ENCODE measurements around the gene SOX12. TPM values are rescaled to one million over a fixed set of nuclear protein-coding genes. Genes with fewer than 3 reads are reported as not detected.
A peak's percentile ranks its signal among the peaks of the same experiment; 100 is the strongest.
"Not testable (repeated sequence)": the region's sequence is repeated elsewhere in the genome, so short reads cannot be mapped to it uniquely, and the experiment has no call there.

Gene SOX12
- total RNA-seq, 2 experiments from 2014 or later: 6.0 to 6.4 TPM

DNA sequence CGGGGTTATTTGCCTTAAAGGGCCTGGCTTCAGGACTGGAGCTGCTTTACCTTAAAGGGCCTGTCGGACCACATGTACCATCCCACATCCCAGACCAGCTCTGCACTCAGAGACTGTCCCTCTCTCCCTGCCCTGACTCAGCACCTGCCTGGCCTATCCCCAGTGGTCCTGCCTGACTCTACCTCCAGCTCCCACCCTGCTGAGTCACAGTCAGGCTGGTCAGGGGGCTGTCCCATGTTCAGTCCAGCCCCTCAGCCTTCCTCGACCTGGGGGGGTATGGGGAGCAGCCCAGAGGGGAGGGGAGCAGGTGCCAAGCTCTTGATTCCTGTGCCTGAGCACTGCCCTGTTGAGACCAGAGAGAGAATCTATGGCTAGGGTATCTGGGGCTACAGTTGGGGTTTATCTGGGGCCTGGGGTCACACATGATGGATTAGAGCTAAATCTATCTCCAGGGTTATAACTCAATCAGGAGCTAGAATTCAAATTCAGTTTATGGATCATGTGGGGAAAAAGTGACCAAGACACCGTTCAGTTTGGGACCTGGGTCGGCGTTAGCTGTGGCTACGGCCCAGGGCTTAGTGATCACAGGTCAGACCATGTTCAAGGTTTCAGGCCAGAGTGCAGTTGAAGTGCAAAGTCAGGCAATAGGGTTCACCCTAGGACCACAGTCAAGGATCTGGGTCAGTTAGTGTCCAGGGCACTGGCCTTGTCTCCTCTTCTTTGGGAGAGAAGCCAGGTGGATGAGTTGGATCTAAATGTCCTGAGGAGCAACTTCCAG is 45.8 kb downstream of the SOX12 start:
- Mint-ChIP-seq H3K27me3 (ENCODE audit: low read depth) (no peaks in the 10 kb centered on the region), H3K36me3 (ENCODE audit: low read depth) (no peaks in the 10 kb centered on the region), H3K27ac (no peak overlapping the region), H3K4me1 (ENCODE audit: low read depth) (peaks cover 31% of the 10 kb centered on the region), H3K9me3 (no peaks in the 10 kb centered on the region), H3K4me3 (no peak overlapping the region)
- intact Hi-C loops (cut with micrococcal nuclease): no loop called here
- no peak for DNase-seq
- CTCF ChIA-PET: interaction anchor here (0.6 to 2.3 kb wide), 4 partner anchors 9 to 121 kb away, joined by 3 to 12 read pairs (median 4); no protein-coding TSS in a partner anchor

DNA sequence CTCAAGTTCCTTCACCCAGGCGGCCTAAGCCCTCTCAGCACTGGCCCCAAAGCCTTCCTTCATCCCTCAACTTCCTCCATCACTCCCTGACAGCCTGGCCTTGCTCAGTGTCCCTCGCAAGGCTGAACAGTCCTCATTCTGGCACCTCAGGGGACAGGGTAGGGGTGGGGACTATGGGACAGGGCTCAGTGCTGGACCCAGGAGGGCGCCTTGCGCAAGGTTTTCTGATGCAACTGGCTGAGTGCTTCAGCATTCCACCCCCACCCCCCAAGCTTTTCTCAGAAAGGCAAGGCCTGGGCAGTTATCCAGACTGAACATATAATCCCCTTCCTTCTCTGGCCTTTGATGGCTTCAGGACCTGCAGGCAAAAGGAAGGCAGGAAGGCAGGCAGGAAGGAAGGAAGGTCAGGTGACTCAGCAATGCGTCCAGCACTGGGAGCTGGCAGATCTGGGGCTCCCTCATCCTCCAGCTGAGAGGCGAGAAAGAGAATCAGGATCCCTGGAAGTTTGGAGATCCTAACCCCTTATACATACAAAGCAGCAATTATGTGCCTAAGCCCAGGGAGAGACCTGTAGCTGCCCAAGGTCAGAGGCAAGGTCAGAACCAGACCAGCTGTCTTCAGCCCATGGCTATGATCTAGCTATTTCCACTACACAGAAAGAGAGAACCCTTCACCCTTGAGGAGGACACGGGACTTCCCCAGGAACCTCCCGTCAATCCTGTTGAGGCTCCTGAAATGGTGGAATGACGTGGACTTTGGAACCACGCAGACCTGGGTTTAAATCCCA is 46.6 kb downstream of the SOX12 start:
- CTCF ChIA-PET: interaction anchor here (0.6 to 2.3 kb wide), 4 partner anchors 10 to 299 kb away, joined by 3 to 12 read pairs (median 4); no protein-coding TSS in a partner anchor
- no peak for DNase-seq
- H3K4me1 Mint-ChIP-seq (ENCODE audit: low read depth): peaks cover 27% of the 10 kb centered on the region

DNA sequence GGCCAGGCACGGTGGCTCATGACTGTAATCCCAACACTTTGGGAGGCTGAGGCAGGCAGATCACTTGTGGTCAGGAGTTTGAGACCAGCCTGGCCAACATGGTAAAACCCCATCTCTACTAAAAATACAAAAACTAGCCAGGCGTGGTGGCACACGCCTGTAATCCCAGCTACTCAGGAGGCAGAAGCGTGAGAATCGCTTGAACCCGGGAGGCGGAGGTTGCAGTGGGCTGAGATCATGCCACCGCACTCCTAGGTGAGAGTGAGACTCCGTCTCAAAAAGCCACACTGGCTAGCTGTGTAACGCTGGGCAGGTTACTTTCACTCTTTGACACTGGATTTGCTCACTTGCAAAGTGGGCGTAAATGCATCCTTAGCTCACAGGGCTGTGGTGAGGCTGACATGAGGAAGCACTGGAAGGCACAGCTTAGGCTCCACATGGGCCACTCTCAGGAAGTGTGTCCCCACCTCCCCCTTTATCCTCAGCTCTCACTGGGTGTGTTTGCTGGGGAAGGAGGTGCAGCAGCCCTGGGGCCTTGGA is 47.3 kb downstream of the SOX12 start:
- peaks cover 24% of the 10 kb centered on the region for H3K4me1 Mint-ChIP-seq (ENCODE audit: low read depth)
- H3K4me3 Mint-ChIP-seq; H3K27ac Mint-ChIP-seq; H3K27me3 Mint-ChIP-seq (ENCODE audit: low read depth); H3K36me3 Mint-ChIP-seq (ENCODE audit: low read depth); intact Hi-C loops (cut with micrococcal nuclease); H3K9me3 Mint-ChIP-seq; DNase-seq: not testable (repeated sequence)
- CTCF ChIA-PET: interaction anchor here (0.6 to 2.3 kb wide), 4 partner anchors 11 to 298 kb away, joined by 3 to 12 read pairs (median 4); no protein-coding TSS in a partner anchor

More for the DNA sequence above, 46.6 kb downstream of the SOX12 start:
- H3K36me3 Mint-ChIP-seq (ENCODE audit: low read depth): no peaks in the 10 kb centered on the region
- no peaks in the 10 kb centered on the region for H3K9me3 Mint-ChIP-seq
- H3K4me3 Mint-ChIP-seq: no peak overlapping the region
- peak overlapping the region; percentile 51 for H3K27ac Mint-ChIP-seq
- intact Hi-C loops (cut with micrococcal nuclease): no loop called here
- H3K27me3 Mint-ChIP-seq (ENCODE audit: low read depth): no peaks in the 10 kb centered on the region

DNA sequence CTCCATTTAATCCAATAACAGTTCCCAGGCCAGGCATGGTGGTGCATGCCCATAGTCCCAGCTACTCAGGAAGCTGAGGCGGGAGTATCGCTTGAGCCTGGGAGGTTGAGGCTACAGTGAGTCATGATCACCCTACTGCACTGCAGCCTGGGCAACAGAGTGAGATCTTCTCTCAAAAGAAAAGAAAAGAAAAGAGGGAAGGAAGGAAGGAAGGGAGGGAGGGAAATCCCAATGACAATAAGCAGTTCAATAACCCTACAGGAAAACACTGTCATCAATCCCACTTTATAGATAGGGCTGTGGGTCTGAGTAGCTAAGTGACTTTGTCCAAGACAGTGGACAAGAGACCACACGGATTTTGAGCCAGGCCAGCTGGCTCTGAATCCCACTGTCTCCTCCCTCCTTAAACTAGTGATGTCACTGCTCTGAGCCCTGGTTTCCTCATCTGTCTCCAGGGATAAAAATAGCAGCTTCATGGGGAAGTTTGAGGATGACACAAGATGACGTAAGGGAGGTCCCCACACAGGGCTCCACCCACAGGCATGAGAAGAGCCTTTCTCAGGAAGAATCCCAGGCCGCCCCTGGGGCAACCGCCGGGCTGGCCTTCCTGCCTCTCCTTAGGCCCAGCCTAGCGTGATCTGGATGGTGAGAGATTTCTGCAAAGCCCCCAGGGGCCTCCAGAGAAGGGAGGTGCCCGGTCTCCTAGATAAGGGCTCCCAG is 48.0 kb downstream of the SOX12 start:
- no peaks in the 10 kb centered on the region for H3K36me3 Mint-ChIP-seq (ENCODE audit: low read depth)
- peaks cover 24% of the 10 kb centered on the region for H3K4me1 Mint-ChIP-seq (ENCODE audit: low read depth)
- no peaks in the 10 kb centered on the region for H3K9me3 Mint-ChIP-seq
- intact Hi-C loops (cut with micrococcal nuclease): no loop called here
- H3K27ac Mint-ChIP-seq: no peak overlapping the region
- CTCF ChIA-PET: no interaction called here
- no peaks in the 10 kb centered on the region for H3K27me3 Mint-ChIP-seq (ENCODE audit: low read depth)
- H3K4me3 Mint-ChIP-seq: no peak overlapping the region
- peak; percentile 31 for DNase-seq

DNA sequence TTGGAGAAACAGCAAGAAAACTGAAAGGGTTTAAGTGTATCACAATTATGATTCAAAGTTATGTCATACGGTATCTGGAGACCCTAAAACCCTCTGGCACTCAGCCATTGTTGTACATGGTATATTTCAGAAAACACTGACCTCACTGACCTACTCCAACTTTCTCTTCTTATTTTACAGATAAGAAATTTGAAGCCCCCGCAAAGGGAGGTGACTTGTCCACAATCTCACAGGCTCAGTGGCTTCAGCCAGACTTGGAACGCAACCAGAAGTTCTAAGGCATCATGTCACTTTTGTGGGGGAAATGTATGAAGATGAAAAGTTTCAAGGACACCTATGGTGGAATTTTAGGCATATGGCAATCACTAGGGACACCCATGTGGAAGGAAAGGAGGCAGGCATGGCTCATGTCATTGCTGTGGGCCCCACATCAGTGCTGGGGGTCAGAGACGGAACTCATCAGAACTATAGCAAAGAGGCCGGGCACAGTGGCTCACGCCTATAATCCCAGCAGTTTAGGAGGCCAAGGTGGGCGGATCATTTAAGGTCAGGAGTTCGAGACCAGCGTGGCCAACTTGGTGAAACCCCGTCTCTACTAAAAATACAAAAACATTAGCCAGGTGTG is 50.0 kb downstream of the SOX12 start:
- no peaks in the 10 kb centered on the region for H3K9me3 Mint-ChIP-seq
- no peaks in the 10 kb centered on the region for H3K36me3 Mint-ChIP-seq (ENCODE audit: low read depth)
- peaks cover 29% of the 10 kb centered on the region for H3K4me1 Mint-ChIP-seq (ENCODE audit: low read depth)
- no peak overlapping the region for H3K27ac Mint-ChIP-seq
- no peak for DNase-seq
- CTCF ChIA-PET: no interaction called here
- intact Hi-C loops (cut with micrococcal nuclease): no loop called here
- H3K27me3 Mint-ChIP-seq (ENCODE audit: low read depth): no peaks in the 10 kb centered on the region
- no peak overlapping the region for H3K4me3 Mint-ChIP-seq

DNA sequence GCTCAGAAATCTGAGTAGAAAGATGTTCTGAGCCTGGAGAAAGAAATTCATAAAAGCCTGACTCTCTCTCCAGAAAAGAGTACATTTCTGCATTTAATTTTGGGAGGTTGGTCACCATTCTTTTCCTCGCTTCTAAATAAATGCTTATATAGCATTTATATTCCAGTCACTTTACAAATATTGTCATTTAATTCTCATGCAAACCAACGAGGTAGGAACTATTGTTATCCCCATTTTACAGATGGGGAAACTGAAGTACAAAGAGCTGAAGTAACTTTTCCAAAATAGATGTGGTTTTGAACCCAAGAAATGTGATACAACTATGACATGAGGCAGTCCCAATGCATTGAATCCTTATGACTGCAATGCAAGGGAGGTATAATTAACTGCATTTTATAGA is 50.7 kb downstream of the SOX12 start:
- no peak overlapping the region for H3K4me3 Mint-ChIP-seq
- no peak overlapping the region for H3K27ac Mint-ChIP-seq
- H3K27me3 Mint-ChIP-seq (ENCODE audit: low read depth): no peaks in the 10 kb centered on the region
- CTCF ChIA-PET: no interaction called here
- intact Hi-C loops (cut with micrococcal nuclease): no loop called here
- H3K4me1 Mint-ChIP-seq (ENCODE audit: low read depth): peaks cover 29% of the 10 kb centered on the region
- H3K9me3 Mint-ChIP-seq: no peaks in the 10 kb centered on the region
- H3K36me3 Mint-ChIP-seq (ENCODE audit: low read depth): no peaks in the 10 kb centered on the region
- no peak for DNase-seq

DNA sequence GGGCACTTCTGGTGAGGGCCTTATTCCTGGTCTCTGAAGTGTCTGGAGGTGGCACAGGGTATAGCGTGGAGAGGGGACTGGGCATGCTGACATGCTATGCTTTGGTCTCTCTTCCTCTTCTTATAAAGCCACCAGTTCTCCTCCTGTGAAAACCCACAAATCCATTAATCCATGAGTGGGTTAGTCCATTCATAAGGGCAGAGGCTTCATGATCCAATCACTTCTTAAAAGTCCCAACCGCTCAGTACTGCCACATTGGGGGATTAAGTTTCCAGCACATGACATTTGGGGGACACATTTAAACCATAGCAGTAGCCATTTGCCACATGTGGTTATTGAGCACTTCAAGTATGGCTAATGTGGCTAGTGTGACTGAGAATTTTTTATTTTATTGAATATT is 51.4 kb downstream of the SOX12 start:
- Mint-ChIP-seq H3K36me3 (ENCODE audit: low read depth) (no peaks in the 10 kb centered on the region), H3K27me3 (ENCODE audit: low read depth) (no peaks in the 10 kb centered on the region), H3K4me3 (no peak overlapping the region), H3K27ac (no peak overlapping the region), H3K4me1 (ENCODE audit: low read depth) (peaks cover 23% of the 10 kb centered on the region), H3K9me3 (no peaks in the 10 kb centered on the region)
- intact Hi-C loops (cut with micrococcal nuclease): no loop called here
- no peak for DNase-seq
- CTCF ChIA-PET: interaction anchor here (0.5 to 1.0 kb wide), 2 partner anchors 39 to 47 kb away, joined by 3 read pairs; no protein-coding TSS in a partner anchor

DNA sequence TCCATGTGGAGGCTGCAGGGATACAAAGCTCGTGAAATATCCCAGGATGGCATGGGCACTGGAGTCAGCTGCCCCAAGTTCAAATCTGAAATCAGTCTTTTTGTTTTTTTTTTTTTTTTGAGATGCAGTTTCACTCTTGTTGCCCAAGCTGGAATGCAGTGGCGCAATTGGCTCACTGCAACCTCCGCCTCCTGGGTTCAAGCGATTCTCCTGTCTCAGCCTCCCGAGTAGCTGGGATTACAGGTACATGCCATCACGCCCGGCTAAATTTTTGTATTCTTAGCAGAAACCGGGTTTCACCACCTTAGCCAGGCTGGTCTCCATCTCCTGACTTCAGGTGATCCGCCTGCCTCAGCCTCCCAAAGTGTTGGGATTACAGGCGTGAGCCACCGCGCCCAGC is 52.2 kb downstream of the SOX12 start:
- H3K9me3 Mint-ChIP-seq; H3K27me3 Mint-ChIP-seq (ENCODE audit: low read depth); intact Hi-C loops (cut with micrococcal nuclease); H3K4me3 Mint-ChIP-seq; H3K36me3 Mint-ChIP-seq (ENCODE audit: low read depth); DNase-seq; H3K27ac Mint-ChIP-seq: not testable (repeated sequence)
- CTCF ChIA-PET: interaction anchor here (0.5 to 1.0 kb wide), 3 partner anchors 21 to 48 kb away, joined by 3 read pairs; no protein-coding TSS in a partner anchor
- peaks cover 23% of the 10 kb centered on the region for H3K4me1 Mint-ChIP-seq (ENCODE audit: low read depth)

DNA sequence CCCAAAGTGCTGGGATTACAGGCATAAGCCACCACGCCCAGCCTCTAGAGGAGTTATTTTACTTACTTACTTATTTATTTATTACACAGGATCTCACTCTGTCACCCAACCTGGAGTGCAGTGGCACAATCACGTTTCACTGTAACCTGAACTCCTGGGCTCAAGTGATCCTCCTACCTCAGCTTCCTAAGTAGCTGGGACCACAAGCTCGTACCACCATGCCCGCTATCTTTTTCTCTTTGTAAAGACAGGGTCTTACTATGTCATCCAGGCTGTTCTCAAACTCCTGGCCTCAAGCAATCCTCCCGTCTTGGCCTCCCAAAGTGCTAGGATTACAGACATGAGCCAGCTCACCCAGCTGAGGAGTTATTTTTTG is 53.6 kb downstream of the SOX12 start:
- Mint-ChIP-seq H3K36me3 (ENCODE audit: low read depth) (peaks cover 2% of the 10 kb centered on the region), H3K4me3 (peak overlapping the region; percentile 83), H3K27ac (peak overlapping the region; percentile 24), H3K27me3 (ENCODE audit: low read depth) (no peaks in the 10 kb centered on the region), H3K9me3 (no peaks in the 10 kb centered on the region), H3K4me1 (ENCODE audit: low read depth) (peaks cover 23% of the 10 kb centered on the region)
- CTCF ChIA-PET: interaction anchor here (0.7 to 1.2 kb wide), 2 partner anchors 98 to 440 kb away, joined by 3 read pairs; no protein-coding TSS in a partner anchor
- intact Hi-C loops (cut with micrococcal nuclease): no loop called here
- DNase-seq: no peak

Data from activated naive CD4-positive, alpha-beta T cell treated with anti-CD3 and anti-CD28 coated beads for 36 hours (primary cell).